DOHH2 (cell line): ENCODE results near the gene HLA-DPB1.

Source experiments
- CTCF ChIP-seq: fragments of 200-600 bp; sonication (generic); IDR thresholded peaks from one replicate; pipeline ENCODE4 v1.5.1; 2014; ENCODE audit warnings: antibody characterized with exemption, mild to moderate bottlenecking, low read depth, low read length; ENCODE audit not compliant: poor library complexity, severe bottlenecking
- EZH2phosphoT487 ChIP-seq: fragments of 200-600 bp; sonication (generic); IDR thresholded peaks from 2 replicates; pipeline ENCODE4 v1.6.1; 2017; ENCODE audit warnings: borderline replicate concordance, mild to moderate bottlenecking, antibody characterized with exemption, low read length, moderate library complexity, mixed read lengths

GRCh38 chr6:33104887-33105286 is 29.1 kb downstream of the HLA-DPB1 start:
- TF ChIP-seq EZH2phosphoT487, result no peak
- TF ChIP-seq CTCF, result no peak
